Karpas-422 (cell line): ENCODE data around the gene CERS5. TPM values are rescaled to one million over a fixed set of nuclear protein-coding genes. Genes with fewer than 3 reads are reported as not detected.

Experiments
- total RNA-seq: library from RNA; depleted of rRNA; stranded (reverse); fragments of >200 nt; shearing (Covaris generic); gene quantifications from 2 replicates; pipeline ENCODE4 v1.2.3, GENCODE V29; 2014; ENCODE audit warnings: low replicate concordance; rRNA removed

The CERS5 gene
- total RNA-seq, 1 experiment from 2014 or later: 65.9 TPM

Other genes starting within 250 kb of the CERS5 start
- 0.07 and 0.63 TPM in 2 replicates for gene AQP2, start 216.6 kb downstream of the CERS5 start, total RNA-seq
- 0.97 and 4.5 TPM in 2 replicates for gene AQP5, start 205.5 kb downstream of the CERS5 start, total RNA-seq
- 0.04 and 0.79 TPM in 2 replicates for gene AQP6, start 194.4 kb downstream of the CERS5 start, total RNA-seq
- gene RACGAP1, start 141.9 kb downstream of the CERS5 start, total RNA-seq: 44.0 and 78.6 TPM in 2 replicates
- 17.9 and 26.7 TPM in 2 replicates for gene ASIC1, start 109.8 kb downstream of the CERS5 start, total RNA-seq
- 124 and 168 TPM in 2 replicates for gene SMARCD1, start 82.0 kb downstream of the CERS5 start, total RNA-seq
- 1.0 and 1.1 TPM in 2 replicates for gene GPD1, start 63.4 kb downstream of the CERS5 start, total RNA-seq
- 59.9 and 99.8 TPM in 2 replicates for gene COX14, start 55.1 kb downstream of the CERS5 start, total RNA-seq
- gene LIMA1, start 116.2 kb upstream of the CERS5 start, total RNA-seq: 28.1 and 39.5 TPM in 2 replicates
- not detected in 2 replicates for gene FAM186A, start 229.2 kb upstream of the CERS5 start, total RNA-seq
- gene LARP4, start 233.5 kb upstream of the CERS5 start, total RNA-seq: 29.8 and 40.3 TPM in 2 replicates